Neuronal stem cell (in vitro differentiated cells): ENCODE data around the gene CSF2RB.
A peak's percentile ranks its signal among the peaks of the same experiment; 100 is the strongest.

Experiments used
- DNase-seq: peaks from one replicate; pipeline ENCODE4 v3.0.0-alpha.2; 2013; ENCODE audit warnings: low spot score
- H2AFZ ChIP-seq: one replicate; pipeline ENCODE4 v1.6.1; 2013; ENCODE audit warnings: mild to moderate bottlenecking, low read length, inconsistent platforms
- H2AK5ac ChIP-seq: 2 replicates; pipeline ENCODE4 v1.6.1; 2013; ENCODE audit warnings: low read depth, mild to moderate bottlenecking, inconsistent platforms, low read length, moderate library complexity, mixed read lengths
- H2BK120ac ChIP-seq: 2 replicates; pipeline ENCODE4 v1.6.1; 2013; ENCODE audit warnings: low read depth, mild to moderate bottlenecking, inconsistent platforms, low read length, moderate library complexity, mixed read lengths
- H2BK12ac ChIP-seq: one replicate; pipeline ENCODE4 v1.6.1; 2013; ENCODE audit warnings: low read length, inconsistent platforms
- H2BK15ac ChIP-seq: 2 replicates; pipeline ENCODE4 v1.6.1; 2013; ENCODE audit warnings: mild to moderate bottlenecking, low read length, inconsistent platforms, mixed read lengths
- H2BK5ac ChIP-seq: one replicate; pipeline ENCODE4 v1.6.1; 2013; ENCODE audit warnings: inconsistent platforms, mild to moderate bottlenecking, low read length, moderate library complexity
- H3K14ac ChIP-seq: one replicate; pipeline ENCODE4 v1.6.1; 2013; ENCODE audit warnings: low read length, inconsistent platforms
- H3K18ac ChIP-seq: 2 replicates; pipeline ENCODE4 v1.6.1; 2013; ENCODE audit warnings: low read length, inconsistent platforms
- H3K23ac ChIP-seq: 2 replicates; pipeline ENCODE4 v1.6.1; 2013; ENCODE audit warnings: low read depth, mild to moderate bottlenecking, mixed read lengths, low read length, inconsistent platforms; ENCODE audit not compliant: poor library complexity
- H3K27ac ChIP-seq: replicated peaks from 3 replicates; pipeline ENCODE4 v1.5.1; 2013; ENCODE audit warnings: low read length, inconsistent platforms
- H3K27me3 ChIP-seq, 3 experiments: 2 replicates each; pipeline ENCODE4 v1.6.1; 2013; ENCODE audit warnings: low read length in 3 of 3, mild to moderate bottlenecking in 2 of 3, inconsistent platforms in 1 of 3, low read depth in 1 of 3, mixed read lengths in 1 of 3, moderate library complexity in 1 of 3; ENCODE audit not compliant: control insufficient read depth in 3 of 3, insufficient read depth in 3 of 3
- H3K36me3 ChIP-seq, 2 donors: replicated peaks in 1 of 2; 2 replicates each; pipeline ENCODE4 v1.6.1; 2013; ENCODE audit warnings: low read length in 2 of 2; ENCODE audit not compliant: control insufficient read depth in 2 of 2, insufficient read depth in 2 of 2
- H3K4ac ChIP-seq: 2 replicates; pipeline ENCODE4 v1.6.1; 2013; ENCODE audit warnings: inconsistent platforms, mild to moderate bottlenecking, low read length, moderate library complexity
- H3K4me1 ChIP-seq, 2 donors: 1 replicate in 1 of 2; 2 replicates in 1 of 2; pipeline ENCODE4 v1.6.1; 2013; ENCODE audit warnings: low read length in 2 of 2, low read depth in 1 of 2; ENCODE audit not compliant: control insufficient read depth in 2 of 2, insufficient read depth in 1 of 2
- H3K4me2 ChIP-seq: one replicate; pipeline ENCODE4 v1.6.1; 2013; ENCODE audit warnings: mild to moderate bottlenecking, low read length, inconsistent platforms; ENCODE audit not compliant: insufficient read depth, poor library complexity, severe bottlenecking
- H3K4me3 ChIP-seq, 2 donors: 2 replicates each; pipeline ENCODE4 v1.5.1; 2013; ENCODE audit warnings: low read length in 2 of 2, mild to moderate bottlenecking in 2 of 2, inconsistent platforms in 1 of 2, moderate library complexity in 1 of 2
- H3K79me1 ChIP-seq: one replicate; pipeline ENCODE4 v1.6.1; 2013; ENCODE audit warnings: low read depth, mild to moderate bottlenecking, inconsistent platforms, low read length, moderate library complexity
- H3K9ac ChIP-seq: one replicate; pipeline ENCODE4 v1.6.1; 2013; ENCODE audit warnings: mild to moderate bottlenecking, low read depth, low read length, inconsistent platforms; ENCODE audit not compliant: poor library complexity
- H3K9me3 ChIP-seq, 2 donors: replicated peaks in 1 of 2; 2 replicates each; pipeline versions ENCODE3 to v1.6.1; 2013; ENCODE audit warnings: low read length in 2 of 2, mild to moderate bottlenecking in 2 of 2, inconsistent platforms in 1 of 2, low read depth in 1 of 2, mixed read lengths in 1 of 2, moderate library complexity in 1 of 2; ENCODE audit not compliant: control insufficient read depth in 2 of 2, insufficient read depth in 1 of 2
- H4K8ac ChIP-seq: one replicate; pipeline ENCODE4 v1.6.1; 2013; ENCODE audit warnings: low read depth, mild to moderate bottlenecking, inconsistent platforms, low read length, moderate library complexity
- H4K91ac ChIP-seq: one replicate; pipeline ENCODE4 v1.6.1; 2013; ENCODE audit warnings: low read length, low read depth, mild to moderate bottlenecking, inconsistent platforms; ENCODE audit not compliant: poor library complexity
- WGBS, 2 donors: extraction: QIAGEN DNeasy Blood & Tissue Kit; methylation state at CpG; one replicate each; pipeline ENCODE4 v1.1.7; 2013; ENCODE audit warnings: missing lambda C conversion rate in 2 of 2, mixed read lengths in 1 of 2; ENCODE audit not compliant: insufficient read length in 2 of 2, insufficient replicate concordance in 1 of 2; ENCODE audit errors: extremely low coverage in 2 of 2; 5-methylcytosine and 5-hydroxymethylcytosine counted together

Gene CSF2RB

GRCh38 chr22:36963302-36963701 lies 49.9 kb downstream of the CSF2RB start:
- H4K8ac ChIP-seq: no peak overlapping the region
- H2BK12ac ChIP-seq: no peak overlapping the region
- H4K91ac ChIP-seq: no peak overlapping the region
- H3K4me3 ChIP-seq: no peak overlapping the region
- no peaks in the 10 kb centered on the region for H3K79me1 ChIP-seq
- peaks cover 0 to 14% (median 2%) of the 10 kb centered on the region in 3 experiments for H3K27me3 ChIP-seq
- no peak overlapping the region for H3K14ac ChIP-seq
- H3K9me3 ChIP-seq: peaks cover 0 to 3% of the 10 kb centered on the region in 2 donors
- no peak overlapping the region for H3K23ac ChIP-seq
- H2AFZ ChIP-seq: peak overlapping the region; percentile 76
- no peak overlapping the region for H3K27ac ChIP-seq
- no peak overlapping the region for H2BK120ac ChIP-seq
- H2AK5ac ChIP-seq: no peak overlapping the region
- no peak overlapping the region for H2BK5ac ChIP-seq
- no peak overlapping the region for H3K4ac ChIP-seq
- no peaks in the 10 kb centered on the region for H3K36me3 ChIP-seq
- H2BK15ac ChIP-seq: no peak overlapping the region
- H3K18ac ChIP-seq: no peak overlapping the region
- no peak overlapping the region for H3K9ac ChIP-seq
- H3K4me1 ChIP-seq: no peaks in the 10 kb centered on the region
- DNase-seq: no peak
- no peak overlapping the region for H3K4me2 ChIP-seq
- no CpG with 5 or more reads among the region's 2 CpGs for WGBS, 2 donors

GRCh38 chr22:36964106-36964505 lies 50.7 kb downstream of the CSF2RB start:
- no peak overlapping the region for H2AK5ac ChIP-seq
- H3K23ac ChIP-seq: no peak overlapping the region
- H4K91ac ChIP-seq: no peak overlapping the region
- no peak overlapping the region for H3K4me3 ChIP-seq
- no peak overlapping the region for H2BK15ac ChIP-seq
- H3K79me1 ChIP-seq: no peaks in the 10 kb centered on the region
- no peak overlapping the region for H3K9ac ChIP-seq
- H3K4me2 ChIP-seq: no peak overlapping the region
- H3K27ac ChIP-seq: no peak overlapping the region
- no peaks in the 10 kb centered on the region for H3K36me3 ChIP-seq
- DNase-seq: no peak
- no peak overlapping the region for H2BK5ac ChIP-seq
- no peak overlapping the region for H3K4ac ChIP-seq
- H2AFZ ChIP-seq: no peak overlapping the region
- H3K9me3 ChIP-seq: peaks cover 0 to 2% of the 10 kb centered on the region in 2 donors
- no peak overlapping the region for H2BK12ac ChIP-seq
- H3K18ac ChIP-seq: no peak overlapping the region
- no peak overlapping the region for H2BK120ac ChIP-seq
- peaks cover 0 to 21% (median 2%) of the 10 kb centered on the region in 3 experiments for H3K27me3 ChIP-seq
- no peak overlapping the region for H4K8ac ChIP-seq
- no peak overlapping the region for H3K14ac ChIP-seq
- no peaks in the 10 kb centered on the region for H3K4me1 ChIP-seq

- Histone ChIP-seq H3K27ac (no peak overlapping the region), H3K4me2 (no peak overlapping the region), H2BK15ac (peak overlapping the region; percentile 58), H3K4me1 (no peaks in the 10 kb centered on the region), H2AK5ac (peak overlapping the region; percentile 56), H2BK120ac (no peak overlapping the region), H3K23ac (no peak overlapping the region), H3K14ac (no peak overlapping the region), H3K18ac (peak overlapping the region; percentile 28), H3K27me3 (peaks cover 0 to 31% (median 0%) of the 10 kb centered on the region in 3 experiments), H3K9me3 (no peaks in the 10 kb centered on the region), H4K8ac (no peak overlapping the region), H3K36me3 (no peaks in the 10 kb centered on the region), H3K4me3 (no peak overlapping the region), H4K91ac (no peak overlapping the region), H3K79me1 (no peaks in the 10 kb centered on the region), H3K4ac (no peak overlapping the region), H2BK12ac (no peak overlapping the region), H2AFZ (no peak overlapping the region), H3K9ac (no peak overlapping the region), H2BK5ac (no peak overlapping the region)
- no CpG with 5 or more reads among the region's 2 CpGs for WGBS, 2 donors
- DNase-seq: no peak
Observed at GRCh38 chr22:36965696-36966095, 52.3 kb downstream of the CSF2RB start.

GRCh38 chr22:36966851-36967540 lies 53.6 kb downstream of the CSF2RB start:
- no peak overlapping the region for H3K14ac ChIP-seq
- no peak overlapping the region for H2AK5ac ChIP-seq
- H3K23ac ChIP-seq: no peak overlapping the region
- no peak overlapping the region for H3K18ac ChIP-seq
- no CpG with 5 or more reads among the region's 11 CpGs for WGBS, 2 donors
- no peak overlapping the region for H2BK15ac ChIP-seq
- H3K4me2 ChIP-seq: no peak overlapping the region
- H4K8ac ChIP-seq: no peak overlapping the region
- H3K9me3 ChIP-seq: no peaks in the 10 kb centered on the region
- no peaks in the 10 kb centered on the region for H3K4me1 ChIP-seq
- no peaks in the 10 kb centered on the region for H3K79me1 ChIP-seq
- H3K4ac ChIP-seq: no peak overlapping the region
- no peak overlapping the region for H3K4me3 ChIP-seq
- DNase-seq: no peak
- no peak overlapping the region for H2AFZ ChIP-seq
- H3K9ac ChIP-seq: no peak overlapping the region
- H2BK5ac ChIP-seq: no peak overlapping the region
- peaks cover 0 to 34% (median 0%) of the 10 kb centered on the region in 3 experiments for H3K27me3 ChIP-seq
- H3K27ac ChIP-seq: no peak overlapping the region
- H2BK12ac ChIP-seq: no peak overlapping the region
- H4K91ac ChIP-seq: no peak overlapping the region
- no peak overlapping the region for H2BK120ac ChIP-seq
- no peaks in the 10 kb centered on the region for H3K36me3 ChIP-seq
